Mesodermal cell (in vitro differentiated cells): ENCODE data around the gene C16orf78.

ENCODE experiments used
- H3K27ac ChIP-seq: 2 replicates; pipeline ENCODE4 v1.7.0; 2013; ENCODE audit warnings: mild to moderate bottlenecking, low read depth, low read length, moderate library complexity; ENCODE audit not compliant: severe bottlenecking
- H3K36me3 ChIP-seq: 2 replicates; pipeline ENCODE4 v1.7.1; 2013; ENCODE audit warnings: mild to moderate bottlenecking, low read length, moderate library complexity; ENCODE audit not compliant: control insufficient read depth, insufficient read depth
- H3K4me1 ChIP-seq: one replicate; pipeline ENCODE4 v1.7.1; 2013; ENCODE audit warnings: mild to moderate bottlenecking, low read length; ENCODE audit not compliant: insufficient read depth, control insufficient read depth, poor library complexity, severe bottlenecking
- H3K4me3 ChIP-seq: 2 replicates; pipeline ENCODE4 v1.7.0; 2013; ENCODE audit warnings: low read length, control low read depth, mild to moderate bottlenecking; ENCODE audit not compliant: insufficient read depth, poor library complexity, severe bottlenecking; ENCODE audit errors: extremely low read depth
- H3K9me3 ChIP-seq: 2 replicates; pipeline ENCODE4 v1.7.1; 2013; ENCODE audit warnings: mild to moderate bottlenecking, low read length, moderate library complexity; ENCODE audit not compliant: control insufficient read depth
- WGBS, 2 experiments: methylation state at CpG; one replicate each; pipeline ENCODE4 v1.1.5; 2013; ENCODE audit warnings: missing lambda C conversion rate in 2 of 2; ENCODE audit not compliant: insufficient coverage in 2 of 2; 5-methylcytosine and 5-hydroxymethylcytosine counted together

The C16orf78 gene

GRCh38 chr16:49395021-49395420 is 21.4 kb downstream of the C16orf78 start:
- Histone ChIP-seq H3K36me3 (no peaks in the 10 kb centered on the region), H3K4me1 (no peaks in the 10 kb centered on the region), H3K9me3 (no peaks in the 10 kb centered on the region), H3K27ac (no peak overlapping the region), H3K4me3 (no peak overlapping the region)
- 80% methylated on average over 1 of the region's 1 CpG; no CpG with 5 or more reads in 1 of the 2 experiments for WGBS, 2 experiments

- no peak overlapping the region for H3K27ac ChIP-seq
- 88 to 95% methylated on average over 11 to 12 of the region's 12 CpGs for WGBS, 2 experiments
- no peak overlapping the region for H3K4me3 ChIP-seq
Observed at GRCh38 chr16:49396206-49396720, 22.7 kb downstream of the C16orf78 start.

DNA sequence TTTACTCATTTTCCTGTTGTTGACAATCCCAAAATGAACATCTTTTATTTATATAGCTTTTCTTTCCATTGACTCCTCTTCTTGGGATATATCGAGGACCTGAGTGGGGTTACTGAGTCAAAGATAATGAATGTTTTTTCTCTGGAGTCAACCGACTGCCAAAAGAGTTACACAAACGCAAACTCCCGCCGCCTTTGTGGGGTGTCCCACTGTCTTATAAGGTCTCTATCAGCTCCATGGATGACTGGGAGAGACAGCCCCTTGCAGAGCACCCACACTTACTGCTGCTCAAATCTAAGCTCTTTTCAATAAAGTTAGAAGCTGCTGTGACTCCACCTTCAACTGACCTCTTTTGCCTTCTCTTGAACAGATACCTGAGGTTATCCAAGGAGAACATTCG is 25.2 kb downstream of the C16orf78 start:
- peaks cover 3% of the 10 kb centered on the region for H3K9me3 ChIP-seq
- no peak overlapping the region for H3K27ac ChIP-seq
- no peak overlapping the region for H3K4me3 ChIP-seq
- H3K36me3 ChIP-seq, result no peaks in the 10 kb centered on the region
- WGBS, 2 experiments, result 76 to 92% methylated on average over 3 to 5 of the region's 6 CpGs
- H3K4me1 ChIP-seq, result no peaks in the 10 kb centered on the region

More at GRCh38 chr16:49396206-49396720, 22.7 kb downstream of the C16orf78 start:
- no peaks in the 10 kb centered on the region for H3K36me3 ChIP-seq
- no peaks in the 10 kb centered on the region for H3K4me1 ChIP-seq
- no peaks in the 10 kb centered on the region for H3K9me3 ChIP-seq

DNA sequence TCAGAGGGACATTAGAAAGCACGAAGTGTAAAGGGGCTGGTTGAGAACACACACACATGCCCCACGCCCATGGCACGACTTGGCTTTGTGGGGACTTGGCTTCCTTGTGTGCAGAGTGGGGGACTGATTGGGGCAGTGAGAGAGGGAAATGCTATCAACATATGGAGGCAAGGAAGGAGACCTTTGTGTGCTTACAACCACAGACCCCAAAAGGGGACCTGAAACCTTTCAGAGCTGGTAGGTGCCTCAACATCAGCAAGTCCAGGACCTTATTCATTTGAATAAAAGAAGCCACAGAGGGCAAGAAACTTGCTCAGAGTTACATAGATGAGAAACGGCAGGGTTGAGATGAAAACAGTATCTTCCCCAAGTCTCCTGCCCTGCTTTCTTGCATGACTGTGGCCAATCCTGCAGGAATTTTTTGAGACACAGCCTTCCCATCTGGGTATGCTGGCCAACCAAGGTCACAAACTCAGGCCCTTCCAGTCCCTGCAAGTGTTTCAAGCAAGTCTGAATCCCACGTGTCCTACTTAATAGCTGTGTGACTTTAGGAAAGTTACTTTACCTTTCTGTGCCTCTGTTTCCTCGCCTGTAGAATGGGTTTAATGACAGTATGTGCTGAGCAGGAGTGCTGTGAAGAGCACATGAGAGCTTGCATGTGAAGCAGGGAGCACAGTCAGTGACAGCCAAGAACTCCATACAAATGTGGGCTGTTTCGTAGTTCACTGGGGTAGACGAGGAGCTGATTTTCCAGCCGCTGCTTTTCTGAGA is 26.2 kb downstream of the C16orf78 start:
- Histone ChIP-seq H3K27ac (no peak overlapping the region), H3K9me3 (peaks cover 3% of the 10 kb centered on the region), H3K4me1 (no peaks in the 10 kb centered on the region), H3K36me3 (no peaks in the 10 kb centered on the region), H3K4me3 (no peak overlapping the region)
- 79 to 95% methylated on average over 8 to 9 of the region's 9 CpGs for WGBS, 2 experiments

GRCh38 chr16:49400611-49401010 is 27.0 kb downstream of the C16orf78 start:
- Histone ChIP-seq H3K36me3 (no peaks in the 10 kb centered on the region), H3K4me1 (no peaks in the 10 kb centered on the region), H3K27ac (no peak overlapping the region), H3K9me3 (peaks cover 3% of the 10 kb centered on the region), H3K4me3 (no peak overlapping the region)
- 80 to 94% methylated on average over 4 of the region's 7 CpGs for WGBS, 2 experiments

DNA sequence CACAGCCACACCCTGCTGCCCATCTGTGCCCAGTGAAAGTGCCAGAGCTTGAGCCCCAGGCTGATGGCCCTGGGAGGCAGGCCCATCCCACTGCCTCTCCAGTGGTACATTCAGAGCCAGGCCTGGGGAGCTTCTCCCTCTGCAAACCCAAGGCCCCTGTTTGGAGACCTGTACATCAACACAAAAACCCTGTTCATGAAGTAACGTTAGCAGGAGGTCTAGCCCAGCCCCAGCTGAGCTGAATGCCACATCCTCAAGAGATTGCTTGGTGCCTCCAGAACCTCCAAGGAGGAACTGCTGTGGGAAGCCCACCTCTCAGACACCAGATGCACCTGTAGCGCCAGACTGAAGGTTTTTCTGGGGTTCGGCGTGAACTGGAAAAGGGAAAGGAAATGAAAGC is 31.5 kb downstream of the C16orf78 start:
- H3K9me3 ChIP-seq, result peaks cover 3% of the 10 kb centered on the region
- 94% methylated on average over 4 of the region's 4 CpGs; no CpG with 5 or more reads in 1 of the 2 experiments for WGBS, 2 experiments

GRCh38 chr16:49405530-49405929 is 31.9 kb downstream of the C16orf78 start:
- Histone ChIP-seq H3K36me3 (no peaks in the 10 kb centered on the region), H3K9me3 (peaks cover 3% of the 10 kb centered on the region), H3K27ac (no peak overlapping the region), H3K4me3 (no peak overlapping the region), H3K4me1 (no peaks in the 10 kb centered on the region)
- 70 to 83% methylated on average over 4 of the region's 6 CpGs for WGBS, 2 experiments

More for the DNA sequence above, 31.5 kb downstream of the C16orf78 start:
- Histone ChIP-seq H3K4me3 (no peak overlapping the region), H3K4me1 (no peaks in the 10 kb centered on the region), H3K36me3 (no peaks in the 10 kb centered on the region), H3K27ac (no peak overlapping the region)

GRCh38 chr16:49407873-49408550 is 34.4 kb downstream of the C16orf78 start:
- H3K9me3 ChIP-seq, result peaks cover 3% of the 10 kb centered on the region
- no peak overlapping the region for H3K27ac ChIP-seq
- H3K4me3 ChIP-seq, result no peak overlapping the region
- 44% methylated on average over 13 to 14 of the region's 17 CpGs for WGBS, 2 experiments
- no peaks in the 10 kb centered on the region for H3K4me1 ChIP-seq
- no peaks in the 10 kb centered on the region for H3K36me3 ChIP-seq

DNA sequence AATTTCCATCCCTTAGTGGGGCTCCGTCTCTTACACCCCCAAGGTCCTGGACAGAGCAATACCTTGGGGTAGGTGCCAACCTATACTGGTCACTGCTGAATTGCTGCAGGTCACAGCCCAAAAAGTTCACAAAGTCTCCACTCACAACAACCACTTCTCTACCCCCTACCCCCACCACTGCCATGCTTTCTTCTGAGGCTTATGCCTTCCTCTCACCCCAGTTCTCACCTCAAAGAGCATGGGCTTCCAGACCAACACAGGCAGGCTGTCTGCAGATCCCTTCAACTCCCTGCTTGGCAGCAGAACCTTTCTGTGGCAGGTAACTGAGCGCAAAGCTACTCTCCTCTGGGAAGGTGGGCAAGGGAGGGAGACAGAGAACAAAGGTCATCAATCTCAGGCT is 35.5 kb downstream of the C16orf78 start:
- H3K4me3 ChIP-seq, result no peak overlapping the region
- H3K4me1 ChIP-seq, result no peaks in the 10 kb centered on the region
- 86 to 100% methylated on average over 1 to 2 of the region's 2 CpGs for WGBS, 2 experiments

GRCh38 chr16:49410226-49410625 is 36.6 kb downstream of the C16orf78 start:
- WGBS, 2 experiments, result 81 to 85% methylated on average over 3 of the region's 3 CpGs
- Histone ChIP-seq H3K4me1 (no peaks in the 10 kb centered on the region), H3K4me3 (no peak overlapping the region), H3K27ac (no peak overlapping the region), H3K9me3 (no peaks in the 10 kb centered on the region), H3K36me3 (no peaks in the 10 kb centered on the region)

More for the DNA sequence above, 35.5 kb downstream of the C16orf78 start:
- Histone ChIP-seq H3K27ac (no peak overlapping the region), H3K9me3 (no peaks in the 10 kb centered on the region), H3K36me3 (no peaks in the 10 kb centered on the region)
